Measurements from ENCODE around the gene OR1L8. TPM values are rescaled to one million over a fixed set of nuclear protein-coding genes. Genes with fewer than 3 reads are reported as not detected.

The OR1L8 gene
- total and polyA plus RNA-seq, 2 donors (not counting 3 experiments of a cell fraction or from before 2014, with no cell fraction given) = 0.15 to 1.8 TPM

DNA sequence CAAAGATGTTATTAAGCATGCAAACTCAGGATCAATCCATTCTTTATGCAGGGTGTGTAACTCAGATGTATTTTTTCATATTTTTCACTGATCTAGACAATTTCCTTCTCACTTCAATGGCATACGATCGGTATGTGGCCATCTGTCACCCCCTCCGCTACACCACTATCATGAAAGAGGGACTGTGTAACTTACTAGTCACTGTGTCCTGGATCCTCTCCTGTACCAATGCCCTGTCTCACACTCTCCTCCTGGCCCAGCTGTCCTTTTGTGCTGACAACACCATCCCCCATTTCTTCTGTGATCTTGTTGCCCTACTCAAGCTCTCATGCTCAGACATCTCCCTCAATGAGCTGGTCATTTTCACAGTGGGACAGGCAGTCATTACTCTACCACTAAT is 63.8 kb downstream of the OR1L8 start:
- TF ChIP-seq JUN (IDR thresholded peaks at IDR 0.05; ENCODE audit: borderline replicate concordance, insufficient read depth, insufficient read length, low read depth) (no peak), MYC (IDR thresholded peaks at IDR 0.05; ENCODE audit: low read depth, low read length) (no peak), POLR2A (IDR thresholded peaks at IDR 0.05; ENCODE audit: low read depth, low read length) (no peak), EZH2 (IDR thresholded peaks at IDR 0.05; ENCODE audit: borderline replicate concordance, low read depth, low read length, severe bottlenecking) (no peak), FOS (IDR thresholded peaks at IDR 0.05; ENCODE audit: borderline replicate concordance, insufficient read depth, low read length) (no peak), POLR2AphosphoS5 (IDR thresholded peaks at IDR 0.05; ENCODE audit: insufficient read depth, low read depth, low read length) (no peak), GATA2 (IDR thresholded peaks at IDR 0.05; ENCODE audit: insufficient read depth, insufficient read length, low read depth, low read length) (no peak)
- TF ChIP-seq, protein P1, sequence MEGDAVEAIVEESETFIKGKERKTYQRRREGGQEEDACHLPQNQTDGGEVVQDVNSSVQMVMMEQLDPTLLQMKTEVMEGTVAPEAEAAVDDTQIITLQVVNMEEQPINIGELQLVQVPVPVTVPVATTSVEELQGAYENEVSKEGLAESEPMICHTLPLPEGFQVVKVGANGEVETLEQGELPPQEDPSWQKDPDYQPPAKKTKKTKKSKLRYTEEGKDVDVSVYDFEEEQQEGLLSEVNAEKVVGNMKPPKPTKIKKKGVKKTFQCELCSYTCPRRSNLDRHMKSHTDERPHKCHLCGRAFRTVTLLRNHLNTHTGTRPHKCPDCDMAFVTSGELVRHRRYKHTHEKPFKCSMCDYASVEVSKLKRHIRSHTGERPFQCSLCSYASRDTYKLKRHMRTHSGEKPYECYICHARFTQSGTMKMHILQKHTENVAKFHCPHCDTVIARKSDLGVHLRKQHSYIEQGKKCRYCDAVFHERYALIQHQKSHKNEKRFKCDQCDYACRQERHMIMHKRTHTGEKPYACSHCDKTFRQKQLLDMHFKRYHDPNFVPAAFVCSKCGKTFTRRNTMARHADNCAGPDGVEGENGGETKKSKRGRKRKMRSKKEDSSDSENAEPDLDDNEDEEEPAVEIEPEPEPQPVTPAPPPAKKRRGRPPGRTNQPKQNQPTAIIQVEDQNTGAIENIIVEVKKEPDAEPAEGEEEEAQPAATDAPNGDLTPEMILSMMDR (IDR thresholded peaks at IDR 0.05; ENCODE audit: extremely low read depth in 1 of 2, insufficient read depth in 1 of 2, low read depth in 1 of 2, low read length in 2 of 2) = no peak
- TF ChIP-seq, protein P2, sequence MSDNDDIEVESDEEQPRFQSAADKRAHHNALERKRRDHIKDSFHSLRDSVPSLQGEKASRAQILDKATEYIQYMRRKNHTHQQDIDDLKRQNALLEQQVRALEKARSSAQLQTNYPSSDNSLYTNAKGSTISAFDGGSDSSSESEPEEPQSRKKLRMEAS (IDR thresholded peaks at IDR 0.05; ENCODE audit: insufficient read depth, insufficient read length) = no peak
- no peak overlapping the region for H3K27ac ChIP-seq (ENCODE audit: insufficient read depth, low read depth, low read length)
- H3K27me3 ChIP-seq (ENCODE audit: control insufficient read depth in 2 of 2, insufficient read depth in 2 of 2, low read length in 2 of 2) = peaks cover 4 to 9% of the 10 kb centered on the region in 2 experiments
- DNase-seq (ENCODE audit: low read depth, low spot score) (no peak), FAIRE-seq (no peak)
- no peak overlapping the region for H2AFZ ChIP-seq (ENCODE audit: low read depth, low read length)
- no peak overlapping the region for H3K9ac ChIP-seq (replicated peaks; ENCODE audit: extremely low read depth, insufficient read depth, low read length)
- dilution Hi-C loops (cut with MboI; ENCODE audit: extremely low pct_ligation_motif_present, low sequenced_read_pairs) (no loop called here), intact Hi-C loops (cut with micrococcal nuclease) (no loop called here)
- H3K4me2 ChIP-seq (ENCODE audit: insufficient read depth, low read length) = no peak overlapping the region
- ChIA-PET CTCF (no interaction called here), POLR2A (no interaction called here)
- no peaks in the 10 kb centered on the region for H4K20me1 ChIP-seq (replicated peaks; ENCODE audit: control insufficient read depth, extremely low read depth, insufficient read depth, low read length)
- no TSS peak for BruUV-seq (replicated peaks)
- no peak overlapping the region for H3K4me3 ChIP-seq (replicated peaks in 1 of 3; ENCODE audit: insufficient read depth in 1 of 3, low read depth in 1 of 3, low read length in 3 of 3)
- no peaks in the 10 kb centered on the region for H3K4me1 ChIP-seq (ENCODE audit: control insufficient read depth, extremely low read depth, insufficient read depth, low read length)
- H3K9me3 ChIP-seq (replicated peaks; ENCODE audit: control insufficient read depth, insufficient read depth, low read length) = no peaks in the 10 kb centered on the region
- no peaks in the 10 kb centered on the region for H3K9me1 ChIP-seq (replicated peaks; ENCODE audit: control insufficient read depth, extremely low read depth, insufficient read depth, low read length)
- no peaks in the 10 kb centered on the region for H3K79me2 ChIP-seq (ENCODE audit: control insufficient read depth, insufficient read depth, low read length)
- no peaks in the 10 kb centered on the region for H3K36me3 ChIP-seq (ENCODE audit: control insufficient read depth in 2 of 2, extremely low read depth in 1 of 2, insufficient read depth in 2 of 2, low read length in 2 of 2)

All from endothelial cell of umbilical vein (primary cell).